SK-N-SH treated with all-trans-retinoic acid at 6 μM for 48 hours (cell line): ENCODE results near the gene RGS10.

ENCODE experiments used
- ATAC-seq: fragments of 200-7000 bp; cut with Tn5 transposase; 3 replicates; pipeline ENCODE4 v1.9.1; 2020; ENCODE audit warnings: mild to moderate bottlenecking, moderate library complexity
- ARNTL ChIP-seq: fragments of 450-650 bp; formaldehyde crosslinking; IDR thresholded peaks from 2 replicates; pipeline ENCODE4 v1.5.0; 2020; ENCODE audit warnings: low read depth, mild to moderate bottlenecking, moderate library complexity, borderline replicate concordance
- BACH2 ChIP-seq: fragments of 250-450 bp; sonication (Bioruptor Pico); IDR thresholded peaks from 2 replicates; pipeline ENCODE4 v1.9.0; 2021; ENCODE audit warnings: mild to moderate bottlenecking, borderline replicate concordance
- CREB5 ChIP-seq: fragments of 250-450 bp; sonication (Bioruptor Pico); IDR thresholded peaks from 2 replicates; pipeline ENCODE4 v1.5.1; 2020; ENCODE audit warnings: low read depth, mild to moderate bottlenecking, moderate library complexity
- CSDC2 ChIP-seq: fragments of 250-450 bp; sonication (Bioruptor Pico); IDR thresholded peaks from 2 replicates; pipeline ENCODE4 v1.5.0; 2020; ENCODE audit warnings: mild to moderate bottlenecking, moderate library complexity
- CSRNP3 ChIP-seq: fragments of 250-450 bp; sonication (Bioruptor Pico); IDR thresholded peaks from 2 replicates; pipeline ENCODE4 v1.5.1; 2021; ENCODE audit warnings: mild to moderate bottlenecking, moderate library complexity
- ESRRG ChIP-seq: fragments of 250-450 bp; sonication (Bioruptor Pico); IDR thresholded peaks from 2 replicates; pipeline ENCODE4 v1.6.1; 2021; ENCODE audit warnings: mild to moderate bottlenecking
- GLIS3 ChIP-seq: fragments of 250-450 bp; sonication (Bioruptor Pico); IDR thresholded peaks from 2 replicates; pipeline ENCODE4 v1.5.0; 2020; ENCODE audit warnings: mild to moderate bottlenecking, moderate library complexity
- ISL1 ChIP-seq: fragments of 250-450 bp; sonication (Bioruptor Pico); IDR thresholded peaks from 2 replicates; pipeline ENCODE4 v2.1.2; 2022; ENCODE audit warnings: mild to moderate bottlenecking, moderate library complexity
- OSR1 ChIP-seq: fragments of 250-450 bp; sonication (Bioruptor Pico); IDR thresholded peaks from 2 replicates; pipeline ENCODE4 v1.8.0; 2022; ENCODE audit warnings: moderate library complexity, mild to moderate bottlenecking, inconsistent platforms
- POU6F1 ChIP-seq: fragments of 250-450 bp; sonication (Bioruptor Pico); IDR thresholded peaks from 2 replicates; pipeline ENCODE4 v1.8.0; 2021; ENCODE audit warnings: low read depth, mild to moderate bottlenecking, moderate library complexity, borderline replicate concordance
- RARB ChIP-seq: fragments of 250-450 bp; sonication (Bioruptor Pico); IDR thresholded peaks from 2 replicates; pipeline ENCODE4 v1.8.0; 2021; ENCODE audit warnings: mild to moderate bottlenecking, moderate library complexity
- SNAI2 ChIP-seq: fragments of 250-450 bp; sonication (Bioruptor Pico); IDR thresholded peaks from 2 replicates; pipeline ENCODE4 v1.5.0; 2020; ENCODE audit warnings: mild to moderate bottlenecking, moderate library complexity
- TCF4 ChIP-seq: fragments of 250-450 bp; sonication (Bioruptor Pico); IDR thresholded peaks from 2 replicates; pipeline ENCODE4 v1.8.0; 2021; ENCODE audit warnings: mild to moderate bottlenecking, moderate library complexity, borderline replicate concordance
- TOX ChIP-seq: fragments of 250-450 bp; sonication (Bioruptor Pico); IDR thresholded peaks from 2 replicates; pipeline ENCODE4 v1.8.0; 2021; ENCODE audit warnings: mild to moderate bottlenecking, moderate library complexity, borderline replicate concordance
- TSHZ2 ChIP-seq: fragments of 250-450 bp; sonication (Bioruptor Pico); IDR thresholded peaks from 2 replicates; pipeline ENCODE4 v1.5.0; 2020; ENCODE audit warnings: mild to moderate bottlenecking, moderate library complexity
- ZC3H10 ChIP-seq: fragments of 250-450 bp; sonication (Bioruptor Pico); IDR thresholded peaks from 2 replicates; pipeline ENCODE4 v1.5.1; 2021; ENCODE audit warnings: mild to moderate bottlenecking, moderate library complexity
- ZFP30 ChIP-seq: fragments of 450-650 bp; formaldehyde crosslinking; IDR thresholded peaks from 2 replicates; pipeline ENCODE4 v1.5.0; 2022; ENCODE audit warnings: mild to moderate bottlenecking, moderate library complexity
- ZNF565 ChIP-seq: fragments of 450-650 bp; formaldehyde crosslinking; conservative IDR thresholded peaks from 2 replicates; pipeline ENCODE4 v1.5.0; 2020; ENCODE audit warnings: low read depth, mild to moderate bottlenecking, moderate library complexity
- ZNF70 ChIP-seq: fragments of 450-650 bp; formaldehyde crosslinking; IDR thresholded peaks from 2 replicates; pipeline ENCODE4 v1.5.0; 2020; ENCODE audit warnings: mild to moderate bottlenecking, moderate library complexity
- ZNF8 ChIP-seq: fragments of 450-650 bp; formaldehyde crosslinking; IDR thresholded peaks from 2 replicates; pipeline ENCODE4 v1.5.0; 2020; ENCODE audit warnings: mild to moderate bottlenecking, moderate library complexity

Gene RGS10

GRCh38 chr10:119518936-119519335 is 23.6 kb downstream of the RGS10 start:
- ATAC-seq, result no peak
- TF ChIP-seq ZNF70 (CRISPR knock-in tag) (no peak), OSR1 (no peak), TOX (no peak), ZNF565 (CRISPR knock-in tag) (no peak), TCF4 (no peak), RARB (CRISPR knock-in tag) (no peak), GLIS3 (no peak), CSDC2 (CRISPR knock-in tag) (no peak), ARNTL (CRISPR knock-in tag) (no peak), ESRRG (no peak), TSHZ2 (CRISPR knock-in tag) (no peak), ZC3H10 (no peak), SNAI2 (CRISPR knock-in tag) (no peak), BACH2 (CRISPR knock-in tag) (no peak), CSRNP3 (CRISPR knock-in tag) (no peak), ZFP30 (CRISPR knock-in tag) (no peak), POU6F1 (CRISPR knock-in tag) (no peak)

GRCh38 chr10:119518176-119518575 is 24.3 kb downstream of the RGS10 start:
- ATAC-seq, result no peak
- TF ChIP-seq GLIS3 (no peak), ESRRG (no peak), CSRNP3 (CRISPR knock-in tag) (no peak), POU6F1 (CRISPR knock-in tag) (no peak), TSHZ2 (CRISPR knock-in tag) (no peak), ZNF8 (CRISPR knock-in tag) (no peak), CREB5 (CRISPR knock-in tag) (no peak), ISL1 (CRISPR knock-in tag) (no peak)
